HCT116 (cell line): ENCODE data around the gene AOAH. TPM values are rescaled to one million over a fixed set of nuclear protein-coding genes. Genes with fewer than 3 reads are reported as not detected.
A peak's percentile ranks its signal among the peaks of the same experiment; 100 is the strongest.

ENCODE experiments used
- ATAC-seq: fragments of 200-7000 bp; cut with Tn5 transposase; 2 replicates; pipeline ENCODE4 v1.9.1; 2020; ENCODE audit warnings: mild to moderate bottlenecking, moderate library complexity
- BruUV-seq: library from RNA; stranded (reverse); fragments of 400-500 nt; replicated peaks from 2 replicates; lab custom pipeline; 2021; lab: Mats Ljungman, UMichigan
- CTCF ChIA-PET: fragments of 300-600 bp; sonication (Branson Sonifier 250); formaldehyde crosslinking; loops from one replicate; lab custom pipeline; 2021; ENCODE audit warnings: antibody characterized with exemption; lab: Charles Lee
- POLR2A ChIA-PET: fragments of 300-600, 350-600 bp; sonication (Branson Sonifier 250); formaldehyde crosslinking; loops from one replicate; lab custom pipeline; 2021; ENCODE audit warnings: antibody characterized with exemption; lab: Charles Lee
- RAD21 ChIA-PET, 2 experiments: fragments of 300-600 bp; sonication (Branson Sonifier 250); formaldehyde crosslinking; loops; one replicate each; lab custom pipeline; 2023; ENCODE audit warnings: low total read pairs in 2 of 2; ENCODE audit not compliant: uncharacterized antibody in 2 of 2, unreplicated experiment in 2 of 2, low non-redundant PET in 1 of 2; lab: Charles Lee
- DNase-seq: peaks from one replicate; pipeline ENCODE4 v3.0.0-alpha.2; 2010; ENCODE audit warnings: low read depth, low spot score
- H2AFZ ChIP-seq: fragments of 200-600 bp; shearing (Covaris generic), sonication (generic); 2 replicates; pipeline ENCODE4 v1.6.1; 2017; ENCODE audit warnings: low read depth, mixed run types, mixed read lengths, antibody characterized with exemption, low read length; ENCODE audit not compliant: poor library complexity, severe bottlenecking
- H3K27ac ChIP-seq: 2 replicates; pipeline ENCODE4 v1.5.1; 2012; ENCODE audit warnings: low read depth, low read length
- H3K27me3 ChIP-seq: fragments of 200-600 bp; sonication (generic); 2 replicates; pipeline ENCODE4 v1.6.1; 2016; ENCODE audit warnings: mixed run types, low read length, mixed read lengths; ENCODE audit not compliant: insufficient read depth
- H3K36me3 ChIP-seq, 2 experiments: fragments of 200-500 bp in 1 of 2; fragments of 200-600 bp in 1 of 2; sonication (Bioruptor generic) in 1 of 2; sonication (generic) in 1 of 2; 2 replicates each; pipeline versions ENCODE4 v1.5.1 to v1.6.1; 2014 to 2016; ENCODE audit warnings: low read length in 2 of 2, inconsistent platforms in 1 of 2, mixed read lengths in 1 of 2, mixed run types in 1 of 2; ENCODE audit not compliant: insufficient read depth in 2 of 2, control insufficient read depth in 1 of 2
- H3K4me1 ChIP-seq, 2 experiments: fragments of 200-600 bp in 1 of 2; sonication (generic) in 1 of 2; 2 replicates each; pipeline versions ENCODE4 v1.5.1 to v1.6.1; 2012 to 2017; ENCODE audit warnings: low read length in 2 of 2, inconsistent platforms in 1 of 2, mild to moderate bottlenecking in 1 of 2, mixed read lengths in 1 of 2, mixed run types in 1 of 2, moderate library complexity in 1 of 2; ENCODE audit not compliant: insufficient read depth in 2 of 2, control insufficient read depth in 1 of 2
- H3K4me2 ChIP-seq: fragments of 200-600 bp; sonication (generic); 2 replicates; pipeline ENCODE4 v1.6.1; 2017; ENCODE audit warnings: mixed run types, low read length, mixed read lengths
- H3K4me3 ChIP-seq, 2 experiments: fragments of 200-600 bp in 1 of 2; sonication (generic) in 1 of 2; replicated peaks in 1 of 2; 2 replicates each; pipeline ENCODE4 v1.5.1; 2011 to 2016; ENCODE audit warnings: low read length in 2 of 2, control low read depth in 1 of 2, low read depth in 1 of 2, mild to moderate bottlenecking in 1 of 2, mixed read lengths in 1 of 2, mixed run types in 1 of 2
- H3K79me2 ChIP-seq: fragments of 200-600 bp; sonication (generic); 2 replicates; pipeline ENCODE4 v1.6.1; 2017; ENCODE audit warnings: mild to moderate bottlenecking, mixed run types, low read length, moderate library complexity, mixed read lengths; ENCODE audit not compliant: insufficient read depth
- H3K9ac ChIP-seq: fragments of 200-600 bp; sonication (generic); 2 replicates; pipeline ENCODE4 v1.6.1; 2016; ENCODE audit warnings: low read length, mixed read lengths
- H3K9me2 ChIP-seq: fragments of 200-600 bp; sonication (generic), shearing (Covaris generic); 2 replicates; pipeline ENCODE4 v1.6.1; 2017; ENCODE audit warnings: mixed run types, mild to moderate bottlenecking, moderate library complexity; ENCODE audit not compliant: insufficient read depth
- H3K9me3 ChIP-seq, 2 experiments: fragments of 200-500 bp in 1 of 2; fragments of 200-600 bp in 1 of 2; sonication (Bioruptor generic) in 1 of 2; sonication (generic) in 1 of 2; 2 replicates each; pipeline ENCODE4 v1.6.1; 2014 to 2017; ENCODE audit warnings: low read length in 2 of 2, mixed read lengths in 2 of 2, inconsistent platforms in 1 of 2, low read depth in 1 of 2, mild to moderate bottlenecking in 1 of 2, mixed run types in 1 of 2, moderate library complexity in 1 of 2; ENCODE audit not compliant: control insufficient read depth in 1 of 2, insufficient read depth in 1 of 2
- H4K20me1 ChIP-seq: fragments of 200-600 bp; sonication (generic), shearing (Covaris generic); 2 replicates; pipeline ENCODE4 v1.6.1; 2017; ENCODE audit warnings: mixed run types, mild to moderate bottlenecking, moderate library complexity; ENCODE audit not compliant: insufficient read depth
- ATF3 ChIP-seq: IDR thresholded peaks from 2 replicates; pipeline ENCODE4 v1.6.1; 2012
- CTCF ChIP-seq, 3 experiments: fragments of 200-600 bp in 1 of 3; sonication (generic) in 1 of 3; IDR thresholded peaks in 2 of 3; conservative IDR thresholded peaks in 1 of 3; 2 replicates each; pipeline ENCODE4 v1.5.1; 2012 to 2017; ENCODE audit warnings: low read depth in 2 of 3, low read length in 2 of 3, antibody characterized with exemption in 1 of 3, borderline replicate concordance in 1 of 3, control low read depth in 1 of 3, mild to moderate bottlenecking in 1 of 3, mixed read lengths in 1 of 3, mixed run types in 1 of 3, moderate library complexity in 1 of 3; ENCODE audit not compliant: insufficient read depth in 1 of 3
- EGR1 ChIP-seq: IDR thresholded peaks from 2 replicates; pipeline ENCODE4 v1.6.1; 2012; ENCODE audit warnings: low read depth
- POLR2AphosphoS5 ChIP-seq: IDR thresholded peaks from 2 replicates; pipeline ENCODE4 v1.6.1; 2011; ENCODE audit warnings: mild to moderate bottlenecking, low read depth, low read length, moderate library complexity
- RAD21 ChIP-seq: IDR thresholded peaks from 2 replicates; pipeline ENCODE4 v1.6.1; 2012; ENCODE audit warnings: low read depth, mild to moderate bottlenecking
- SP1 ChIP-seq: IDR thresholded peaks from 2 replicates; pipeline ENCODE4 v1.6.1; 2012; ENCODE audit warnings: low read depth
- SRF ChIP-seq: IDR thresholded peaks from 2 replicates; pipeline ENCODE4 v1.6.1; 2012; ENCODE audit warnings: low read depth
- TCF7L2 ChIP-seq: IDR thresholded peaks from 2 replicates; pipeline ENCODE4 v1.7.0; 2011; ENCODE audit warnings: borderline replicate concordance, inconsistent platforms; ENCODE audit not compliant: insufficient read depth, insufficient read length; ENCODE audit errors: extremely low read depth
- ZBTB33 ChIP-seq: IDR thresholded peaks from 2 replicates; pipeline ENCODE4 v1.6.1; 2011; ENCODE audit warnings: mild to moderate bottlenecking, low read length, moderate library complexity; ENCODE audit not compliant: insufficient replicate concordance; ENCODE audit errors: extremely low read depth
- intact Hi-C: fragments of 100-400 bp; cut with micrococcal nuclease; formaldehyde crosslinking; loops from 2 replicates; pipeline ENCODE4 v1.10.0; 2022
- total RNA-seq: library from RNA; stranded (reverse); gene quantifications from one replicate; pipeline ENCODE4 v1.2.1, GENCODE V29; 2021; ENCODE audit not compliant: unreplicated experiment

AOAH gene
- total RNA-seq, 1 experiment from 2014 or later: 1.1 TPM

- H3K36me3 ChIP-seq: no peaks in the 10 kb centered on the region
- H3K27ac ChIP-seq: no peak overlapping the region
- H4K20me1 ChIP-seq: no peaks in the 10 kb centered on the region
- ChIA-PET RAD21 (interaction anchor here (0.6 to 1.6 kb wide), 9 partner anchors 13 to 711 kb away, joined by 3 to 12 read pairs (median 6); no protein-coding TSS in a partner anchor), CTCF (interaction anchor here (0.6 to 2.0 kb wide), 16 partner anchors 9 to 717 kb away, joined by 3 to 25 read pairs (median 5); no protein-coding TSS in a partner anchor), POLR2A (interaction anchor here (1.6 kb wide), 1 partner anchor 183 kb away, joined by 5 read pairs; no protein-coding TSS in a partner anchor)
- no peak overlapping the region for H3K4me3 ChIP-seq
- intact Hi-C loops: loop anchor here (1.0 to 5.0 kb wide), 5 partner anchors 182 to 713 kb away; no protein-coding TSS in a partner anchor
- peak; percentile 59 for DNase-seq
- H3K79me2 ChIP-seq: no peaks in the 10 kb centered on the region
- peak; percentile 67 for ATAC-seq
- no peak overlapping the region for H2AFZ ChIP-seq
- no peaks in the 10 kb centered on the region for H3K27me3 ChIP-seq
- no peak for TF ChIP-seq SP1
- TF ChIP-seq RAD21: peak; percentile 93
- TF ChIP-seq TCF7L2: peak; percentile 63
- TF ChIP-seq POLR2AphosphoS5: no peak
- TF ChIP-seq ZBTB33: no peak
- TF ChIP-seq EGR1: no peak
- TF ChIP-seq CTCF (IDR thresholded peaks at IDR 0.05 in 2 of 3, conservative IDR thresholded peaks at IDR 0.05 in 1 of 3; ENCODE audit: borderline replicate concordance in 1 of 3, insufficient read depth in 1 of 3, low read depth in 2 of 3, low read length in 2 of 3): peak; percentile 70 to 83 (median 82)
- no peak for TF ChIP-seq SRF
- no peak for TF ChIP-seq ATF3
- no peaks in the 10 kb centered on the region for H3K9me2 ChIP-seq
- no peaks in the 10 kb centered on the region for H3K4me1 ChIP-seq
- H3K4me2 ChIP-seq: no peak overlapping the region
- no peak overlapping the region for H3K9ac ChIP-seq
- no peaks in the 10 kb centered on the region for H3K9me3 ChIP-seq
- no TSS peak for BruUV-seq
Measured at GRCh38 chr7:36487756-36488336, 236.4 kb downstream of the AOAH start.
